GM21786 (cell line): ENCODE measurements around the gene CEP85L.

ENCODE experiments used
- ATAC-seq: cut with Tn5 transposase; IDR thresholded peaks from one replicate; pipeline ENCODE4 v1.9.1; 2021; ENCODE audit not compliant: unreplicated experiment

The CEP85L gene

DNA sequence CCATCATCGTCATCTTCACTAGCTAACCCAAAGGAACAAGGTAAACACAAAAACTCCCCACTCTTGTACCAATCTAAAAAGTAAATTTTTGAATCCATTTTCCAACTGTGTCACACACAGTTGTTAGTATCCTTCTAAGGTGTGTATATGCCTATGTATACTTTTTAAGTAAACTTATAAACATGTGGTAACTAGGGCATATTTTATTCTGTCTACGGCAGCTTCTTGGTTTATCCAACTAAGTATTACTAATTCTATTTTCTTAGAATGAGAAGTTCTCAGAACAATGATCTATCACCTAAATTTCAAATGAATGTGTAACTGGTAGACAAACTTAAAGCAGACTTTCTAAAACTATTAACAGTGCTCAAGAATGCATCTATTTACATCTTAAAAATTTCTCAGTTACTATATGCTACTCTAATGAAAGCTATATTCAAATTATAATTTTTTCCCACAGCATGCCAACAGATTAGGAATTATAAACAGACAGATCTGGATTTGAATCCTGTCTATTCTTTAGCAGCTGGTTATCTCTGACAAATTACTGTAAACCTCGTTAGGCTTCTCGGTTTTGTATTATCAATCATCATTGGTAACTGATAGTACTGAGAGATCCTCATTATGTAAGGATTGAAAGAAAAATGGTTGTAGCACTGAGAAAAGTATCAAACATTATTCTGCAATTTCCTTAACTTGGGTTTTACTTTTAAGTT, 105.1 kb downstream of the CEP85L start:
- no peak for ATAC-seq

DNA sequence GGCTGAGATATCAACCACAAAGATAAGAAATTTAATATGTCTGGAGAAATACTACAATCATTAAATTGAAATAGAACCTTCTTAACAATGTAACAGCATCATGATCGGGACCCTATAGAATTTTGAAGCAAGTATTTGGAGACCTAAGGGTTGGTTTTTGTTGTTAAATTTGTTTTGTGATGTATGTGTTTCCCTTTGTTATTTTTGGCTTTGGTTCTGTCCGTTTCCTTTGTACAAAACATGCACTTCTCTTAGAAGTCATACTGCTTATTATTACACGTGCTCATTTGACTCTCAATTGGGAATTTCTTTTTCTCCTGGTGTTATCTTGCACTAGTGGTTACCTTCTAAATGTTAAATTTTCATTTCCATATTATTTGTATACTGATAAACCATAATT, 107.3 kb downstream of the CEP85L start:
- ATAC-seq: no peak

DNA sequence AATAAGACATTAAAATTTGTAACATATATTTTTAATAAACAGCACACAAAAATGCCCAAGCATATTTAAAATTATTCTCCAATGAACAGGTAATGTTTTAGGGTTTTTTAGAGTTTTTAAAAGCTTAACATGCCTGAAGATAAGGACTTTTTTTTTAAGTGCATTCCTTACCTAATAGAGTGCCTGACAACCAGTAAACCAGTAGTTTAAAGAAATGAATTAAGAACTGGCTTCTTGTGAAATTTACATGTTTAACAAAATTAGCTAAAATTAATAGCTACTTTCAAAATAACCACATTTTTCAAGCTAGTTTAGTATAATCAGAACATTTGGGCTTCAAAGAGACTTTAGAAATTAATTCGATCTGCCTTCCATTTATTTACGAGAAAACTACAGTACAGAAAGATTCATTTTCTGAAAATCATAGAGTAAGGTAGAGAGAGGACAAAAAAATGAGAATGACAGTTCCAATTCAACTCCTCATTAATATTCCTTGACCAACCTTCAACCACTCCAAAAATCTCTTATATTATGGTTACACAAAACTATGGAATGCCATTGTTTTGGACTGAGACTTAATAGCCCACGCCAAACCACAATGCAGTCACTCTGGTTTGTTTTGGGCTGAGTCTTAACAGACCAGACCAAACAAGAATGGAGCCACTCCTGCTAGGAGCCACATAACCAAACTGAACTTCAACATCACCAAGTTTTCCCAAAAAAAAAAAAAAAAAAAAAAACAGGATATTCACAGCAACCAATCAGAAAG, 109.0 kb downstream of the CEP85L start:
- no peak for ATAC-seq

DNA sequence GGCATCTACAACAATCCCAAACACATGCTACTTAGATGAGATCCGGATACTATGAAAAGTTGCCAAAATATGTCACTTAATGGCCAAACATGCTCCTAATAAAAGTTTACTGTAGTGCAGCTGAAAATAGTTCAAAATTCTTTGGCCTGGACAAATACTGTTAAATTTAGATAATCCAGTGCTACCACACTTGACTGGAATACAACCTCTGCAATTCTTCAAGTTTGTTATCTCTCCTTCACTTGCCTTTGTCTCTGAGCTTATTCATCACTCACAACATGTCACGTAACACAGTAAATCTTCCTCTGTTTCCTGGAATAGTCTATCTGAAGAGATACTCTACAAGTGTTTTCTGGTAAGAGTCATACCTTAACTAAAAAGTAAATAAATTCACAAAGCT, 113.8 kb downstream of the CEP85L start:
- ATAC-seq: no peak

DNA sequence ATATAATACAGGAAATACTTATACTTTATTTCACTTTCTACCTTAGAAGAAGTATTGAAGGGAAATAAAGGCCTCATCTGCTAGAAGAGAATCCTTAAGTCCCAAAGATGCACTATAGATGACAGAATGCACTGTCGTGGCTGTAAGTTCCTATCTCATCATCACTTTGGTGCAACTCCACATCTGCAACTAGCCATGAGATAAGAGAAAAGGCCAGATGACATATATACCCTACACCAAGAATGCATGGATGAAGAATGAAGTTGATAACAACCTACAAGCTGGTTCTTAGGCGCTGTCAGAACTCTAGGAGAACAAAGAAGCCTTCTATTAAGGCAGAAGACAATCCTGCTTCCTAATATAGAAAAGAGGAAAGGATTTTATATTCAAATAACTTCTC, 114.9 kb downstream of the CEP85L start:
- ATAC-seq: no peak

DNA sequence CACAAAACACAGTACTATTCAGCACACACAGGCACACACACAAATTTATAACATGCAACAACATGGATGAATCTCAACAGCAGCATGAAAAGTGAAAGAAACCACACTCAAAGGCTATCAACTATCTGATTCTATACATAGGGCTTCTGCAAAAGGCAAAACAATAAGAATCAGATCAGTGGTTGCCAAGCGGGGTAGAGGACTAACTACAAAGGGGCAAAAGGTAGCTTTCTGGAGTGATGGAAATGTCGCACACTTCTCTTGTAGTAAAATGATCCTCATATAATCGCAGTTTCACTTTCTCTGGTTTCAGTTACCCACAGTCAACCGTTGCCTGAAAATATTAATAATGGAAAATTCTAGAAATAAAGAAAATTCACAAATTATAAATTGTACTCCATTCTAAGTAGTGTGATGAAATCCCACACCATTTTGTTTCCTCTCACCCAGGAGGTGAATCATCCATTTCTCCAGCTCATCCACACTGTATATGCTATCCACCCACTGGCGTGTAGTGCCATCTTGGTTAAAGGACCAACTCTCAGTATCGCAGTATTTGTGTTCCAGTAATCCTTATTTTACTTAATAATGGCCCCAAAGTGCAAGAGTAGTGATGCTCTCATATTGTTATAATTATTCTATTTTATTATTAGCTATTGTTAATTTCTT, 116.1 kb downstream of the CEP85L start:
- no peak for ATAC-seq

DNA sequence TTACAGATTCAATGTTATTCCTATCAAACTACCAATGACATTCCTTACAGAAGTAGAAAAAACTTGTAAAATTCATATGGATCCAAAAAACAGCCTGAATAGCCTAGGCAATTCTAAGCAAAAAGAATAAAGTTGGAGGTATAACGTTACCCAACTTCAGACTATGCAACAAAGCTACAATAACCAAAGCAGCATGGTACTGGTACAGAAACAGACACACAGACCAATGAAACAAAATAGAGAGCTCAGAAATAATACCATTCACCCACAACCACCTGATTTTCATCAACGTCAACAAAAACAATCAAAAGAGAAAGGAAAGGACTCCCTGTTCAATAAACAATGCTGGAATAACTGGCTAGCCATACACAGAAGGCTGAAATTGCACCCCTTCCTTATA, 120.4 kb downstream of the CEP85L start:
- no peak for ATAC-seq

DNA sequence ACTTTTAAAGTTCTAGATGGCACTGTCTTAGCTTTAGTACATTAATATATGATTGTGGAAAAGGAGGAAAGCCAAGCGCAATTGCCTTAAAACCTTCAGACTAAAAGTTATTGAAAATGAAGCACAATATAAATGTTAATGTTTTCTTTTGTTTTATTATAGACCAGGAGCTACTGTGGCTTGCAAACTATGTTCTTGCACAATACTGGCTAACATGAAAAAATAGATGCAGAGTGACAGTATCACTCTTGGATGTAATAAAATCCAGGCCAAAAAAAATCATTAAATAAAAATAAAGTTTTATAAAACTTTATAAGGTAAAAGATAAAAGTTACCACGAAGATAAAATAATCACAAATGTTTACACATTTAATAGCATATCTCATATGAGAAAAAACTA, 121.6 kb downstream of the CEP85L start:
- no peak for ATAC-seq

DNA sequence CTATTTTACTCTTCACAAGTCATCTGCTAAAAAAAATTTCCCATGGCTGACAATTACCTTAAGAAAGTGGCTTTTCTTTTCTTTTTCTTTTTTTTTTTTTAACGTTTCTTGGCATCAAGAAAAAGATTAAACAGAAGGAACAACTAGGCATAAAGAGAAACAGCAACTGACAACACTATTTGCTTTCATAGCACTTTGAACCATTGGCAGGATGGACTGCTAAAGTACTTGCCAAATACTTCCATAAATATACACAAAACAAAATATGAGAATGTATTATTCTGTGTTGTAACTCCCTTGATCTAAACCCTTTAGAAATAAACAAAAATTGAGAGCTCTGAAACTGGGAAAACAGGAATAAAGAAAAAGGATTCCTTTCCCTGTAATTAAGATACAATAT, 123.3 kb downstream of the CEP85L start:
- ATAC-seq: no peak

DNA sequence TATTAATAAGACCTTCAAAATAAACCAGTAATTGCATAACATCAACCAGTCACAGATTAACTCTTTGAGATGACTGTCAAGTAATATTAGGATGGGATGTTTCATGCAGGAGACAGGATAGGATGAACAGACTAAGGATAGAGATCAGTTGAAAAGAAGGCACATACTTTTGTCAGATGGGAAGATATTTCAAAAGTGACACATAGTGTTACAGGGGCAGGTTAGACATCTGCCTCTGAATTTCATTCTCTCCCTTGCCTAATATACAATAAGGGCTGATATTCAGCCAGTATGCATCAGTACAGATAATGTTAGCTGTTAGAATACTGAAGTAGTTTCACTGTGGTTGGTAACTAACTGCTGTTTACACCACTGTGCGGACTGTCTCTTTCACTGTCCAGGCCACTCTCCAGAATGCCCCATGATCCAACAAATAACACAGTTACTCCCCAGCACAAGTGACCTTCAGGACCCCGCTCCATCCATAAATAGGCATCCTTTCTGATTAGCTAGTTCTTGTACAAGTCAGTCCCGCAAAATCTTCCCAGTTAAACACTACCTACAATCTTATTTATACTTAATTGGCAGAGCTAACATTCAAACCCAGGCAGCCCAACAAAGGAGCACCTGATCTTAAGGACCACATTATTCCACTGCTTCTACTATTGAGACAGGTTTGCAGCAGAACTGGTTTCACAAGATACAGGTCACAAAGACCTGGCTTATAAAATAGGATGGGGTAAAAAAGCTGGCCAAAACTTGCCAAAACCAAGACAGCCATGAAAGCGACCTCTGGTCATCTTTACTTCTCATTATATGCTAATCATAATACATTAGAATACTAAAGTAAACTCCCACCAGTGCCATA, 125.2 kb downstream of the CEP85L start:
- no peak for ATAC-seq

DNA sequence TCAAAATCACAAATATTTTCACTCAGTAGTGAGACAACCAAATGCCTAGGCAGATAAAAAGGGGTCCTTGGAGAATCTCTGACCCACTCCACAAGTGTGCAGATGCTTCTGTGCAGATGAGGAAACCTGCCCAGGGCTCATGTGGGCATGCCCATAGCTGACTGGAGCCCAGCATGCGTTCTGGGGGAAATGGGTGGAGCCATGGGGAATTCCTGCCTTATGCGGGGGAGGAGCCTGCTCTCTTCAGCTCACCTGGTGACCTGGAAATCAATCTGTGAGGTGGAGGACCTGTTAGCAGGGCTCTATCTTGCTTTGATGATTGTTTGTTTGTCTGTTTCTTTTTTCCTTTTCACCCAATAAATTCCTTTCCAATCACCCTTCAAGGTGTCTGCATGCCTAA, 126.7 kb downstream of the CEP85L start:
- no peak for ATAC-seq

DNA sequence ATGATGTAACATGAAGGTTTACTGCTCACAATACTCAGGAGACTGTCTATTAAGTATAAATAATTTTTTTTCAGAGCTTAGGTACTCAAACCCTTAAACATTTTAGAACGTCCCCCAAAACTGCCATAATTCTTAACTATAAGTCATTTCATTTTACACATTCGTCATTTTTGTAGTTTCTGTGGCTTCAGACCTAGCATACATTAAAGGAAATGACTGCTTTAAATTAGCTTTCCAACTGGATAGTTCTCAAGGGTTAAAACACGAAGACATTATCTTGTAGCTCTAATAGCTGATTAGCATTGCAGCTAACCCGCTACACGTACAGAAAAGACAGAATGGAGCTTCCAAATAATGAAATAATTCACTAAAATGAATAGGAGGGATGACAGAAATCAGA, 128.2 kb downstream of the CEP85L start:
- no peak for ATAC-seq

DNA sequence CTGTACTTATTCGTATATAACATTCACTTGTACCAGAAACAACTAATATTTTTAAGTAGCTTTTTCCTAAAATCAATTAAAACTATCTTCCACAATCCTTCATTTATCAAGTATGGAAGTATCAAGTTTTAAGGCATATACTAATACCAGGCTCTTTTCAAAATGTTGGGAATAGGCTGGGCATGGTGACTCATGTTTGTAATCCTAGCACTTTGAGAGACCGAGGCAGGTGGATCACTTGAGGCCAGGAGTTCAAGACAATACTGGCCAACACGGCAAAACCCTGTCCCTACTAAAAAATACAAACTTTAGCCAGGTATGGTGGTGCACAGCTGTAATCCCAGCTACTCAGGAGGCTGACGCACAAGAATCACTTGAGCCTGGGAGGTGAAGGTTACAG, 129.0 kb downstream of the CEP85L start:
- ATAC-seq: no peak

DNA sequence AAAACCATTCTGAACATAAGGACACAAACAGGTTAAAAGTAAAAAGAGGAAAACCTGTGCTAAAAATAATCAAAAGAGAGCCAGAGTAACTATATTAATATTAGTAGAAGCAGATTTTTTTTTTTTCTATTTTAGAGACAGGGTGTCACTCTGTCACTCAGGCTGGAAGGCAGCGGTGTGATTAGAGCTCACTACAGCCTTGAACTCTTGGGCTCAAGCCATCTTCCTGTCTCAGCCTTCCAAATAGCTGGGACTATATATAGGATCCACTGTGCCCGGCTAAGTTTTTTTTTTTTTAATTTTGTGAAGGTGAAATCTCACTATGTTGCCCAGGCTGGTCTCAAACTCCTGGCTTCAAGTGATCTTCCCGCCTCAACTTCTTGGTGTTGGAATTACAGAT, 136.7 kb downstream of the CEP85L start:
- ATAC-seq: no peak

DNA sequence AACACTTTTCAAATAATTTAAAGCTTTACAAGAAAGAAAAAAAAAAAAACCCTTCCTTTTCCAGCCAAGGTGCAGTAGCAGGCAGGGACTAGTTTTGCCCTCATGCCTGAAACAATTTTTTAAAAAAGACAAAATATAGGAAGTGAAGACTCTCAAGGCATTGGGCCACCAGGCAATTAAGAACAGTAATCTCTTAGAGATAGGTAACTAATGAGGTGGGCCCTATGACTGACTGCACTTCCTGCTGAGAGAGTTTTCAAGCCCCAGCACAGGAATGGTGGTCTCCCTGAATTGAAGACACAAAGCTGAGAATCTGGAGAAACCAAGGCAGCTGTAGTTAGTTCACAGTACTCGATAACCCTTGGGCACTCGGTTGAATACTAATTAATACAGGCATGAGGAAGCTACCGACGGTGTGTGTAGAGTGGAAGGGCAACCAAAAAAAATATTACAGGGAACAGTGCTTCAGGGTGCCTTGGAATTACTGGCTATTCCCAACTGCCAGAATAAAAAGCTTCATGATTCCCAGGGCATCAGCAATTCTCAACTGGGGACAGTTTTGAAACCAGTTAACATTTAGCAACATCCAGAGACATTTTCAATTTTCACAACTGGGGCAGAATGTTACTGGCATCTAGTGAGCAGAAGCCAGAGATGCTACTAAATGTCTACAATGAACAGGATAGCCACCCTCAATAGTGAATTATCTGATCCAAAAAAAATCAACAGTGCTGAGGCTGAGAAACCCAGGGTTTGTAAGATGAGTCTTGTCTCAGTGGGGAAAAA, 139.3 kb downstream of the CEP85L start:
- ATAC-seq: no peak

DNA sequence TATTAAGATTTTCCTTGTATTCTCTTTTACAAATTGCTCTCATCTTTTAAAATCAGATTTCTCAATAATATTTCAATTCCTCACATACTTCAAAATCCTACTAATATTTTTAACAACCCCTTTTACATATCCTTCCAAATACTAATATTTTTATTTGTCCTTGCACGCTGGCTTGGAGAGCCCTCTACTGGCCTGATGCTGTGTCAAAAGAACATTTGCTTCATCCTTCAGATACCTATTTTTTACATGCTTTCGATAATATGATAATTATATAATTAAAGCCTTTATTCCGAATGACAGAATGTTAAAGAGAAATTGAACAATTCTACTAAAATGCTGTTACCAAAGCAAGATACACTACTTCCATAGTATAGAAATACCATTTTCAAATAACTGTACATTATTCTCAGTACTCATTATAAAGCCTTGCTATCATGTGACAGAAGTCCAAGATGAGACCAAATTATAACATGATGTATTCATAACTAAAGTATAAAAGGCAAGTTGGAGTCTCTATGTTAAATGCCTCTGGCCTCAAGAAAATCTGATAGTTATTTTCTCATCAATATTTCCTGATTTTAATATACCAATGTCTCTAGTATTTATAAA, 142.3 kb downstream of the CEP85L start:
- no peak for ATAC-seq

DNA sequence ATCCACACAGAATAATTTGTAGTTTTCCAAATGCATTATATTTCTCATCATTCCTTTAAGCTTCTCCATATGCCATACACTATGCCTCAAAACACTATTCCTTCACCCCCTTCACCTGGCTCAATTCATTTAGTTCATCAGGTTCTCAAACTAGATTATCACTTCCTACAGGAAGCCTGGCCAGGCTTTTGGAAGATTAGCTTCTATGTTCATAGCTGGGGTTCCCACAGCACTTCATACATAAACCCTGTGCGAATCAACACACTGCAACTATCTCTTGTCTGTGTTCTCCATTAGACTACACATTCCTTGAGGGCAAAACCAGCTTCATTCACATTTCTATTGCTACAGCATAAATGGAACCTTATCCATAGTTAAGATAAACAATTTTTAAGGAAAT, 143.8 kb downstream of the CEP85L start:
- ATAC-seq: no peak

DNA sequence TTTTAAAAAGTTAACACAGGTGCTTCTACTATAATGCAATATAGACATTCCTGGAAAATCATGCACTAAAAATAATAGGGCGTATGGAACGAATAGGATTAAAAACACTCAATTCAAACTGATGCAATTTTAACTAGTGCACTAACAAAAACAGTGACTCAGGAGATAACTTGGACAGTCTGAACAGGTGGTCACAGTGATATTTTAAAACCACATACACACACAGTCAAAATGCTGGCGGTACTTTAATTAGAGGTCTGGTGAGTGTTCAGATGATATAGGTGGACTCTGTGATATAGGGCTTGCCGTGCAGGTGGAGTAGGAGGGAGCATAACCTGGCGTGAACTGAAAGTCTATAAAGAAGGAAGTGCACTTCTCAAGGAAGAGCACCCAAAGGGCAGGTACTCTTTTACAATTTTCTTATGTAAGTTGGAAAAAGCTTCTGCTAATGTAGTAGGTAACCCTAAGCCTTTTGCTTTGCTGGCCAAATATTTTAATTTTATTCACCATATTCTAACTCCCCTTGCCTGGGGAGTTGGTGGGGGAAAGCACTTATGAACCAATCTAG, 145.2 kb downstream of the CEP85L start:
- no peak for ATAC-seq

DNA sequence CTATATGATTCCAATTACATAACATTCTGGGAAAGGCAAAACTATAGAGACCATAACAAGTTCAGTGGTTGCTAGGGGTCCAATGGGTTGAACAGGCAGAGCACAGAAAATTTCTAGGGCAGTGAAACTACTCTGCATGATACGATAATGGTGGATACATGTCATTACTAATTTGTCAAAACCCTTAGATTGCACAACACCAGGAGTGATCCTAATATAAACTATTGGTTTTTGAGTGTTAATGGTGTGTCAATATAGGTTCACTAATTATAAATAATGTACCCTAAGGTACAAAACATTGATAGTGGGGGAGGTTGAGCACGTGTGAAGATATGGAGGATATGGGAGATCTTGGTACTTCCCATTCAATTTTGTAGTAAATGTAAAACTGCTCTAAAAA, 145.7 kb downstream of the CEP85L start:
- no peak for ATAC-seq

DNA sequence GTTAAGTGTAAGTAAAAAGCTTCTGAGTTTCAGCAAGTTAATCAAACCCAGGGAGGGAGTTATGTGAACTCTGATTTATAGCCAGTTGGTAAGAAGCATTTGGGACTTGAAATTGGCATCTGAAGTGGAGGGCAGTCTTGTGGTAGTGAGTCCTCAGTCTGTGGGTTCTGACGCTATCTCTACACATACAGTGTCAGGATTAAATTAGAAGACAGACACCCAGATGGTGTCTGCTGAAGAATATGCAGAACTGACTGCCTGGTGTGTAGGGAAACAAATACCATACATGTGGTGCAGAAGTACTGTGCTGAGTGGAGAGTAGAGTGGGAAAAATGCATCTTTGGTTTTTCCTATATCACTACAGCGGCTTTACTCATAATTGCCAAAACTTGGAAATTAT, 146.8 kb downstream of the CEP85L start:
- no peak for ATAC-seq
